ENCODE measurements around the gene FSTL1.

GRCh38 chr3:120349855-120350125, 101.0 kb downstream of the FSTL1 start:
- TF ChIP-seq CTCF (IDR thresholded peaks at IDR 0.05; ENCODE audit: insufficient read depth, low read length) (no peak), REST (IDR thresholded peaks at IDR 0.05; ENCODE audit: insufficient replicate concordance, low read depth) (no peak), POLR2AphosphoS5 (IDR thresholded peaks at IDR 0.05; ENCODE audit: low read depth) (no peak), SPI1 (IDR thresholded peaks at IDR 0.05; ENCODE audit: borderline replicate concordance, low read depth) (no peak)
